Measurements from ENCODE around the gene PTPN1. TPM values are rescaled to one million over a fixed set of nuclear protein-coding genes. Genes with fewer than 3 reads are reported as not detected.
A peak's percentile ranks its signal among the peaks of the same experiment; 100 is the strongest.

Gene PTPN1
- total and polyA plus RNA-seq, 10 of the 15 experiments (the other 5 are each of a cell fraction or from before 2014, with no cell fraction given), result 15.9 to 74.7 (median 43.9) TPM

DNA sequence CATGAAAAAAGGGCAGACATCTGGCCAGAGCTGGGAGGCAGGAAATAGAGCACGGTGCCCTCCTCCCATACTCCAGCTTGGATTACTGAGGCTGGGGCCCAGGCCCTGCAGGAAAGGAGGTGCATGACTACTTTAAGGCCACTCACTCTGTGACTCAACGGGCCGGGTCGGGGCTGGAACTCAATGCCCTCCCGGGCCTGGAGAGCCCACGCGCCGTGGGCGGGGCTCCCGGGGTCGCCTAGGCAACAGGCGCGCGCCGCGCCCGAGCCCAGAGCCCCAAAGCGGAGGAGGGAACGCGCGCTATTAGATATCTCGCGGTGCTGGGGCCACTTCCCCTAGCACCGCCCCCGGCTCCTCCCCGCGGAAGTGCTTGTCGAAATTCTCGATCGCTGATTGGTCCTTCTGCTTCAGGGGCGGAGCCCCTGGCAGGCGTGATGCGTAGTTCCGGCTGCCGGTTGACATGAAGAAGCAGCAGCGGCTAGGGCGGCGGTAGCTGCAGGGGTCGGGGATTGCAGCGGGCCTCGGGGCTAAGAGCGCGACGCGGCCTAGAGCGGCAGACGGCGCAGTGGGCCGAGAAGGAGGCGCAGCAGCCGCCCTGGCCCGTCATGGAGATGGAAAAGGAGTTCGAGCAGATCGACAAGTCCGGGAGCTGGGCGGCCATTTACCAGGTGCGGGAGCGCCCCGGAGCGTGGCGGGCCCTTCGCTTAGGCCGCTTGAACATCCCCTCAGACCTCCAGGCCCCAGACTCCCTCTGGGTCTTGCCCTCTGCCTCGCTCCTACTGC is at the start of gene PTPN1 (continued):
- no peak for TF ChIP-seq BCL3 (IDR thresholded peaks at IDR 0.05; ENCODE audit: borderline replicate concordance, insufficient read depth, low read depth, low read length, poor library complexity, severe bottlenecking)
- TF ChIP-seq, protein P1, sequence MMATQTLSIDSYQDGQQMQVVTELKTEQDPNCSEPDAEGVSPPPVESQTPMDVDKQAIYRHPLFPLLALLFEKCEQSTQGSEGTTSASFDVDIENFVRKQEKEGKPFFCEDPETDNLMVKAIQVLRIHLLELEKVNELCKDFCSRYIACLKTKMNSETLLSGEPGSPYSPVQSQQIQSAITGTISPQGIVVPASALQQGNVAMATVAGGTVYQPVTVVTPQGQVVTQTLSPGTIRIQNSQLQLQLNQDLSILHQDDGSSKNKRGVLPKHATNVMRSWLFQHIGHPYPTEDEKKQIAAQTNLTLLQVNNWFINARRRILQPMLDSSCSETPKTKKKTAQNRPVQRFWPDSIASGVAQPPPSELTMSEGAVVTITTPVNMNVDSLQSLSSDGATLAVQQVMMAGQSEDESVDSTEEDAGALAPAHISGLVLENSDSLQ (IDR thresholded peaks at IDR 0.05), result peak; percentile 90
- TF ChIP-seq IKZF2 (IDR thresholded peaks at IDR 0.05), result 0 out of 4 replicates have a peak, but pooled peaks of 1 of the 2 experiments have one; percentile 5
- peak; percentile 66; the same call in 1 of the 2 replicates for TF ChIP-seq GATAD2B (conservative IDR thresholded peaks at IDR 0.05; ENCODE audit: low read depth)
- TF ChIP-seq, protein P2, sequence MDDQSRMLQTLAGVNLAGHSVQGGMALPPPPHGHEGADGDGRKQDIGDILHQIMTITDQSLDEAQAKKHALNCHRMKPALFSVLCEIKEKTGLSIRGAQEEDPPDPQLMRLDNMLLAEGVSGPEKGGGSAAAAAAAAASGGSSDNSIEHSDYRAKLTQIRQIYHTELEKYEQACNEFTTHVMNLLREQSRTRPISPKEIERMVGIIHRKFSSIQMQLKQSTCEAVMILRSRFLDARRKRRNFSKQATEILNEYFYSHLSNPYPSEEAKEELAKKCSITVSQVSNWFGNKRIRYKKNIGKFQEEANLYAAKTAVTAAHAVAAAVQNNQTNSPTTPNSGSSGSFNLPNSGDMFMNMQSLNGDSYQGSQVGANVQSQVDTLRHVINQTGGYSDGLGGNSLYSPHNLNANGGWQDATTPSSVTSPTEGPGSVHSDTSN (IDR thresholded peaks at IDR 0.05; ENCODE audit: insufficient replicate concordance, low read depth, low read length), result peak; percentile 37
- peak; percentile 87 for TF ChIP-seq CREB1 (IDR thresholded peaks at IDR 0.05; ENCODE audit: low read depth)
- TF ChIP-seq TAF1 (IDR thresholded peaks at IDR 0.05; ENCODE audit: borderline replicate concordance, low read depth, low read length), result peak; percentile 98
- TF ChIP-seq MYC (IDR thresholded peaks at IDR 0.05; ENCODE audit: insufficient read depth, insufficient read length, insufficient replicate concordance, low read length, severe bottlenecking), result peak; percentile 64
- TF ChIP-seq LARP7 (IDR thresholded peaks at IDR 0.05), result peak; percentile 87
- no peak for TF ChIP-seq RUNX3 (IDR thresholded peaks at IDR 0.05; ENCODE audit: low read length)
- 0 out of 2 replicates have a peak, but pooled peaks have one; percentile 53 for TF ChIP-seq RB1 (IDR thresholded peaks at IDR 0.05; ENCODE audit: borderline replicate concordance)
- peak; percentile 67 for TF ChIP-seq SMAD1 (IDR thresholded peaks at IDR 0.05; ENCODE audit: low read depth, partially characterized antibody)
- TF ChIP-seq PML (IDR thresholded peaks at IDR 0.05; ENCODE audit: low read length), result peak; percentile 91
- peak; percentile 100 for TF ChIP-seq POLR2A (IDR thresholded peaks at IDR 0.05; ENCODE audit: low read depth, low read length)
- no peak for TF ChIP-seq RELB (IDR thresholded peaks at IDR 0.05; ENCODE audit: low read depth)
- peak; percentile 61; the same call in 1 of the 2 replicates for TF ChIP-seq MLLT1 (IDR thresholded peaks at IDR 0.05)
- no peak for TF ChIP-seq WRNIP1 (IDR thresholded peaks at IDR 0.05; ENCODE audit: borderline replicate concordance, low read depth, low read length)
- TF ChIP-seq KLF5 (IDR thresholded peaks at IDR 0.05; ENCODE audit: partially characterized antibody), result peak; percentile 55
- peak; percentile 66; the same call in 1 of the 2 replicates for TF ChIP-seq ELK1 (IDR thresholded peaks at IDR 0.05; ENCODE audit: low read depth, low read length)
- peak; percentile 48 for TF ChIP-seq RELA (IDR thresholded peaks at IDR 0.05; ENCODE audit: borderline replicate concordance, partially characterized antibody)
- peak; percentile 6 for TF ChIP-seq SIX5 (IDR thresholded peaks at IDR 0.05; ENCODE audit: low read depth, low read length, severe bottlenecking)
- peak; percentile 72 for TF ChIP-seq DPF2 (IDR thresholded peaks at IDR 0.05)

All from GM12878 (cell line).